ENCODE data around the gene VCL. TPM values are rescaled to one million over a fixed set of nuclear protein-coding genes. Genes with fewer than 3 reads are reported as not detected.

The VCL gene
- total RNA-seq, 4 donors from 2014 or later, result 54.8 to 92.9 (median 64.7) TPM

- H3K4me3 ChIP-seq, result no peak overlapping the region
- H3K27ac ChIP-seq, result no peak overlapping the region
- WGBS, result 93% methylated on average over 9 of the region's 9 CpGs
- TF ChIP-seq POLR2A (IDR thresholded peaks at IDR 0.05) (no peak), POLR2AphosphoS5 (IDR thresholded peaks at IDR 0.05) (no peak), CTCF (IDR thresholded peaks at IDR 0.05) (no peak), EP300 (IDR thresholded peaks at IDR 0.05) (no peak)
- H3K27me3 ChIP-seq, result no peaks in the 10 kb centered on the region
- H3K4me1 ChIP-seq, result no peaks in the 10 kb centered on the region
- H3K36me3 ChIP-seq, result peaks cover 91% of the 10 kb centered on the region
- DNase-seq (ENCODE audit: low spot score in 2 of 2), result no peak
- no peaks in the 10 kb centered on the region for H3K9me3 ChIP-seq
These were observed 99.9 kb downstream of the VCL start for GRCh38 chr10:74097776-74098175.

GRCh38 chr10:74099420-74099819, 101.5 kb downstream of the VCL start:
- no peaks in the 10 kb centered on the region for H3K4me1 ChIP-seq
- H3K36me3 ChIP-seq, result peaks cover 86% of the 10 kb centered on the region
- TF ChIP-seq CTCF (IDR thresholded peaks at IDR 0.05) (no peak), POLR2AphosphoS5 (IDR thresholded peaks at IDR 0.05) (no peak), EP300 (IDR thresholded peaks at IDR 0.05) (no peak), POLR2A (IDR thresholded peaks at IDR 0.05) (no peak)
- 84% methylated on average over 3 of the region's 3 CpGs for WGBS
- no peaks in the 10 kb centered on the region for H3K9me3 ChIP-seq
- H3K27ac ChIP-seq, result no peak overlapping the region
- no peaks in the 10 kb centered on the region for H3K27me3 ChIP-seq
- H3K4me3 ChIP-seq, result no peak overlapping the region
- no peak for DNase-seq (ENCODE audit: low spot score in 2 of 2)

GRCh38 chr10:74099836-74100235, 101.9 kb downstream of the VCL start:
- no peak overlapping the region for H3K4me3 ChIP-seq
- TF ChIP-seq CTCF (IDR thresholded peaks at IDR 0.05) (no peak), POLR2A (IDR thresholded peaks at IDR 0.05) (no peak), POLR2AphosphoS5 (IDR thresholded peaks at IDR 0.05) (no peak), EP300 (IDR thresholded peaks at IDR 0.05) (no peak)
- H3K27ac ChIP-seq, result no peak overlapping the region
- WGBS, result 58% methylated on average over 3 of the region's 3 CpGs
- peaks cover 86% of the 10 kb centered on the region for H3K36me3 ChIP-seq
- no peaks in the 10 kb centered on the region for H3K27me3 ChIP-seq
- no peak for DNase-seq (ENCODE audit: low spot score in 2 of 2)
- H3K4me1 ChIP-seq, result no peaks in the 10 kb centered on the region
- no peaks in the 10 kb centered on the region for H3K9me3 ChIP-seq

GRCh38 chr10:74103560-74104258, 105.8 kb downstream of the VCL start:
- no peak overlapping the region for H3K27ac ChIP-seq
- DNase-seq (ENCODE audit: low spot score in 2 of 2), result no peak
- no peak for TF ChIP-seq CTCF (IDR thresholded peaks at IDR 0.05)
- TF ChIP-seq POLR2A (IDR thresholded peaks at IDR 0.05), result no peak
- TF ChIP-seq POLR2AphosphoS5 (IDR thresholded peaks at IDR 0.05), result no peak
- no peak for TF ChIP-seq EP300 (IDR thresholded peaks at IDR 0.05)
- no peaks in the 10 kb centered on the region for H3K27me3 ChIP-seq
- peaks cover 5% of the 10 kb centered on the region for H3K4me1 ChIP-seq
- H3K36me3 ChIP-seq, result peaks cover 85% of the 10 kb centered on the region
- no peaks in the 10 kb centered on the region for H3K9me3 ChIP-seq
- no peak overlapping the region for H3K4me3 ChIP-seq
- 86% methylated on average over 11 of the region's 11 CpGs for WGBS

DNA sequence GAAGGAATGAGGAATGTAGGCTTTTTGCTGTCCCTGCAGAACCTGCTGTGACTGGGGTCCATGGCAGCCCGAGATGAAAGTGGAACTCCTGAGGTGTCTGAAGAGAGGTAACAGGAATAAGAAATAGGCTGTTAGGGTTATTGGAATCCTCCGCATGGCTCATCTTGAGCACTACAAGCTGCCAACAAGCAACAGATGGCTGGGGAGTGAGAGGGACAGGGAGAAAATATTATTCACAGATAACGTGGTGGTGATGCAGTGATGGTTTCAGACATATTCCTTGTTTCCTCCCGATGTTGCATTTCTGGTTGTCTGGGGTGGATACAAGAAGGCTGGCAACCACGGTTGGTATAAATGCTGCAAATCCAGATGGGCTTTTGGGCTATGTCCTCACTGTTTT, 106.6 kb downstream of the VCL start:
- no peak for TF ChIP-seq EP300 (IDR thresholded peaks at IDR 0.05)
- TF ChIP-seq POLR2AphosphoS5 (IDR thresholded peaks at IDR 0.05), result no peak
- no peak for TF ChIP-seq POLR2A (IDR thresholded peaks at IDR 0.05)
- no peak for TF ChIP-seq CTCF (IDR thresholded peaks at IDR 0.05)
- H3K4me3 ChIP-seq, result no peak overlapping the region
- H3K4me1 ChIP-seq, result peaks cover 5% of the 10 kb centered on the region
- H3K9me3 ChIP-seq, result no peaks in the 10 kb centered on the region
- no peaks in the 10 kb centered on the region for H3K27me3 ChIP-seq
- H3K36me3 ChIP-seq, result peaks cover 85% of the 10 kb centered on the region
- H3K27ac ChIP-seq, result no peak overlapping the region
- DNase-seq (ENCODE audit: low spot score in 2 of 2), result no peak
- 83% methylated on average over 5 of the region's 5 CpGs for WGBS

All from suprapubic skin (tissue), 4 donors.